Mesodermal cell (in vitro differentiated cells): ENCODE results near the gene ABITRAM. TPM values are rescaled to one million over a fixed set of nuclear protein-coding genes. Genes with fewer than 3 reads are reported as not detected.
"Not testable (repeated sequence)": the region's sequence is repeated elsewhere in the genome, so short reads cannot be mapped to it uniquely, and the experiment has no call there.

Experiments used
- H3K27ac ChIP-seq: 2 replicates; pipeline ENCODE4 v1.7.0; 2013; ENCODE audit warnings: mild to moderate bottlenecking, low read depth, low read length, moderate library complexity; ENCODE audit not compliant: severe bottlenecking
- H3K36me3 ChIP-seq: 2 replicates; pipeline ENCODE4 v1.7.1; 2013; ENCODE audit warnings: mild to moderate bottlenecking, low read length, moderate library complexity; ENCODE audit not compliant: control insufficient read depth, insufficient read depth
- H3K4me1 ChIP-seq: one replicate; pipeline ENCODE4 v1.7.1; 2013; ENCODE audit warnings: mild to moderate bottlenecking, low read length; ENCODE audit not compliant: insufficient read depth, control insufficient read depth, poor library complexity, severe bottlenecking
- H3K4me3 ChIP-seq: 2 replicates; pipeline ENCODE4 v1.7.0; 2013; ENCODE audit warnings: low read length, control low read depth, mild to moderate bottlenecking; ENCODE audit not compliant: insufficient read depth, poor library complexity, severe bottlenecking; ENCODE audit errors: extremely low read depth
- H3K9me3 ChIP-seq: 2 replicates; pipeline ENCODE4 v1.7.1; 2013; ENCODE audit warnings: mild to moderate bottlenecking, low read length, moderate library complexity; ENCODE audit not compliant: control insufficient read depth
- WGBS, 2 experiments: methylation state at CpG; one replicate each; pipeline ENCODE4 v1.1.5; 2013; ENCODE audit warnings: missing lambda C conversion rate in 2 of 2; ENCODE audit not compliant: insufficient coverage in 2 of 2; 5-methylcytosine and 5-hydroxymethylcytosine counted together
- polyA plus RNA-seq, 2 experiments: library from polyadenylated mRNA; stranded (reverse); fragments of 50-300 nt; gene quantifications; one replicate each; pipeline ENCODE4 v1.2.3, GENCODE V29; 2013

ABITRAM gene, protein sequence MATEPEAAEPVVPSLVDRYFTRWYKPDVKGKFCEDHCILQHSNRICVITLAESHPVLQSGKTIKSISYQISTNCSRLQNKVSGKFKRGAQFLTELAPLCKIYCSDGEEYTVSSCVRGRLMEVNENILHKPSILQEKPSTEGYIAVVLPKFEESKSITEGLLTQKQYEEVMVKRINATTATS
- polyA plus RNA-seq (2013, experiment 1 of 2) = 17.3 TPM
- 17.8 TPM for polyA plus RNA-seq (2013, experiment 2 of 2)

DNA sequence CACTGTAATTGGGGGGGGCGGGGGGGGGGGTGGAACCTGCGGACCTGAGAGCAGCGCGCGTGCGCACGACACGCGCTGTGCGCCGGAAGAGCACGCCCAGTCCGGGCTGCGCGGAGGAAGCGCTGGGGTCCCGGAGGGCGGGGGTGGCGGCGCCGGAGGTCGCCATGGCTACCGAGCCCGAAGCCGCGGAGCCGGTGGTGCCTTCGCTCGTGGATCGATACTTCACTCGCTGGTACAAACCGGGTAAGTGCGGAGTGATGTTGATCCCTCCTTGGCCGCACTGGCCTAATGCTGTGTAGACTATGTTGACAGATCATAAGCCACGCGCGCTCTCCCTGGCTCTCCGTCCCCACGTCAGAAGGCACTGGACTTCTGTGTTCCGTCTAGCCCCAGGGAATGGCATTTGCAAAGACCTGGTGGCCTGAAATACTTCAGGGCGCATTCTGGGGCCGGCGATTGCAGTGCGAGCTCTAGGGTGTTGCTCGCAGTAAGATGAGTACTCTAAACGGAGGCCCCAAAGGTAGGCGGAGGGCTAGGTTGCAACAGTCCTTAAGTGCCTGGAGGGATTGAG, at the start of gene ABITRAM:
Gene ABITRAM (plus strand): TSS at position 78 of the 571 bp plus-strand sequence. CDS start 87 bp downstream, at position 165.
- Histone ChIP-seq H3K4me1 (no peaks in the 10 kb centered on the region), H3K9me3 (no peaks in the 10 kb centered on the region), H3K36me3 (peaks cover 38% of the 10 kb centered on the region), H3K27ac (peak within 1 kb of the TSS; percentile 85), H3K4me3 (peak within 1 kb of the TSS; percentile 88)
- 0 to 1% methylated on average over 38 to 42 of the region's 47 CpGs for WGBS, 2 experiments

DNA sequence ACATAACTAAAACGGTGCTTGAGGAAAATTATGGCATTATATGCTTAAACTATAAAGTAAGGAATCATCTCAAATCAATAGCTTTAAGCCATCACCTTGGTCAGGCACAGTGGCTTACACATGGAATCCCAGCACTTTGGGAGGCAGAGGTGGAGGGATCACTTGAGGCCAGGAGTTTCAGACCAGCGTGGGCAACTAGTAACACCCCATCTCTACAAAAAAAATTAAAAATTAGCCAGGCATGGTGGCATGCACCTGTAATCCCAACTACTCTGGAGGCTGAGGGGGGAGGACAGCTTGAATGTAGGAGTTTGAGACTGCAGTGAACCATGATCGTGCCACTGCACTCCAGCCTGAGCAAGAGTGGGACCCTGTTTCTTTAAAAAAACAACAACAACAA, 49.5 kb upstream of the ABITRAM start:
- H3K27ac ChIP-seq = no peak overlapping the region
- WGBS, 2 experiments = no CpG with 5 or more reads among the region's 3 CpGs
- H3K9me3 ChIP-seq = no peaks in the 10 kb centered on the region
- peaks cover 41% of the 10 kb centered on the region for H3K36me3 ChIP-seq
- H3K4me3 ChIP-seq = no peak overlapping the region
- H3K4me1 ChIP-seq = peaks cover 6% of the 10 kb centered on the region

DNA sequence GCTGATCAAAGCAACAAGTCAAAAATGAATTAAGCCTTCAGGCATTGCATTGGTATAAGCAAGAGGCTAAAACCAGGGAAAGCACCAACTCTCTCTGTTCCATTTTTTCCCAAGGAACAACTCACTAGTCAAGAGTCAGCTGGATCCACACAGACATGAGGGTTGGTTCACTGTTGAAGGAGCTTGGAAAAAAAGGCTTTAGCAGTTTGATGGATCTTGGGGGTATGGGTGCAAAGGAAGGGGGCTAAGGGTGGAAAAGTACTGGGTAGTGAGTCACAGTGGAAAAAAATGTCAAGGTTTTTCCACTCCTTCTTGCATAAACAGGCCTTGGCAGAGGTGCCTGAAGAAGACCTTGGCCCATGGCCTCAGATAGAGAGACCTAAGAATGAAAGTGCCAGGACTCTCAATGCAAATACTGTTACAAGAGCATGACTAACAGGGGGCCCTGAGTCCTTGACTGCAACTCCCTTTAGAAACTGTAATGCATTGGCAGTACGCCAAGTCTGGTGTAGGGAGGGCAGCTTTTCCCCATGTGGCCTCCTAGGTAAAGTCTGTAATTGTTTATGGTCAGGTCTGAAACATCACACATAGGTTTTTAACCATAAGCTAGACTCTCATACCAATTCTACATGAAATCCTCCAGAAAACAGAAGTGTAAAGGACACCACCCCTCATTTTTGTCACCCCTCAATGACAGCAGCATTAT, 48.4 kb upstream of the ABITRAM start:
- H3K4me3 ChIP-seq = no peak overlapping the region
- no peak overlapping the region for H3K27ac ChIP-seq
- H3K4me1 ChIP-seq = peaks cover 6% of the 10 kb centered on the region
- WGBS, 2 experiments = 100% methylated on average over 1 of the region's 1 CpG
- H3K36me3 ChIP-seq = peaks cover 38% of the 10 kb centered on the region
- H3K9me3 ChIP-seq = no peaks in the 10 kb centered on the region

- not testable (repeated sequence) for H3K4me1 ChIP-seq, H3K9me3 ChIP-seq, H3K4me3 ChIP-seq, H3K27ac ChIP-seq
- 85 to 100% methylated on average over 1 to 2 of the region's 3 CpGs for WGBS, 2 experiments
- H3K36me3 ChIP-seq = peaks cover 44% of the 10 kb centered on the region
Measured at GRCh38 chr9:108886594-108887271, 47.5 kb upstream of the ABITRAM start.

GRCh38 chr9:108889649-108890067, 44.5 kb upstream of the ABITRAM start:
- Histone ChIP-seq H3K9me3 (no peaks in the 10 kb centered on the region), H3K36me3 (peaks cover 56% of the 10 kb centered on the region)
- 81 to 95% methylated on average over 3 of the region's 4 CpGs for WGBS, 2 experiments

DNA sequence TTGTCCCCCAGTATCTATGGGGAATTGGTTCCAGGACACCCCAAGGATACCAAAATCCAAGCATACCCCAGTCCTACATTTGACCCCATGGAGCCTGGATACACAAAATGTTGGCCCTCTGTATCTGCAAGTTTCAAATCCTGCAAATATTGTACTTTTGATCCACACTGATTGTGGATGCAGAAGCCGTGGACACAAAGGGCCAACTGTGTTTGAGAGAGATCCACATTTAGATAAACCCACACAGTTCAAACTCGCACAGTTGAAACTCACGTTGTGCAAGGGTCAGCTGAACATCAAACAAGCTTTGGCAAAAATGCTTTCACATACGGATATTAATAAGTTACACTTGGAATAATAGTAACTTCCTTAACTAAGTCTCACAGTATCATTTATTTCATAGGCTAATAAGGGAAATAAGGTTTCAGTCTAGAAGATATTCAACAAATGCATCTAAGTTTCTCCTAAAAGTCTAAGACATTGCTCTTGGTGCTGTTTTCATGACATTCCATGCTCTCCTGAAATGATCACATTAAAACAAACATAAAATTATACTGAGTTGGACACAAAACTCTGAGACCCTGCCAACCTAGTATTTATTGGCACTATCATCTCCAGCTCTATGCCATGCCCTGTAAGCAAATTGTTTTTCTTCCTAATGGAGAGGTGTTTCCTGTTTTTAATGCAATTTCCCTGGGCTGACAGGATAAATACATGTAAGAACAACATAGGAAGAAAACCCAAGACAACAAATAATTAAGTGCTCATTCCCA, 39.8 kb upstream of the ABITRAM start:
- H3K27ac ChIP-seq = no peak overlapping the region
- H3K9me3 ChIP-seq = no peaks in the 10 kb centered on the region
- H3K4me1 ChIP-seq = no peaks in the 10 kb centered on the region
- H3K4me3 ChIP-seq = no peak overlapping the region
- peaks cover 70% of the 10 kb centered on the region for H3K36me3 ChIP-seq
- WGBS, 2 experiments = 95 to 100% methylated on average over 1 to 2 of the region's 4 CpGs

More at GRCh38 chr9:108889649-108890067, 44.5 kb upstream of the ABITRAM start:
- H3K4me1 ChIP-seq = peaks cover 6% of the 10 kb centered on the region
- no peak overlapping the region for H3K4me3 ChIP-seq
- no peak overlapping the region for H3K27ac ChIP-seq

- peaks cover 78% of the 10 kb centered on the region for H3K36me3 ChIP-seq
- no peak overlapping the region for H3K27ac ChIP-seq
- no CpG with 5 or more reads among the region's 2 CpGs for WGBS, 2 experiments
- H3K9me3 ChIP-seq = no peaks in the 10 kb centered on the region
- H3K4me3 ChIP-seq = no peak overlapping the region
- H3K4me1 ChIP-seq = no peaks in the 10 kb centered on the region
Measured at GRCh38 chr9:108897324-108898096, 36.7 kb upstream of the ABITRAM start.

- peaks cover 75% of the 10 kb centered on the region for H3K36me3 ChIP-seq
- H3K4me1 ChIP-seq, H3K9me3 ChIP-seq, H3K4me3 ChIP-seq, H3K27ac ChIP-seq: not testable (repeated sequence)
- WGBS, 2 experiments = 95 to 100% methylated on average over 1 to 5 of the region's 8 CpGs
Measured at GRCh38 chr9:108899023-108899695, 35.0 kb upstream of the ABITRAM start.

- Histone ChIP-seq H3K36me3 (peaks cover 77% of the 10 kb centered on the region), H3K27ac (no peak overlapping the region), H3K9me3 (no peaks in the 10 kb centered on the region), H3K4me3 (no peak overlapping the region), H3K4me1 (no peaks in the 10 kb centered on the region)
- 82 to 100% methylated on average over 3 of the region's 5 CpGs for WGBS, 2 experiments
Measured at GRCh38 chr9:108900176-108900575, 34.0 kb upstream of the ABITRAM start.
